Breast epithelium (tissue), 3 donors: ENCODE data around the gene DHCR7.

Experiments
- POLR2A ChIP-seq: fragments of 450-650 bp; IDR thresholded peaks from one replicate; pipeline ENCODE4 v1.6.1; 2016; ENCODE audit warnings: antibody characterized with exemption, mild to moderate bottlenecking, moderate library complexity
- POLR2AphosphoS5 ChIP-seq, 3 donors: sonication (generic); formaldehyde crosslinking; IDR thresholded peaks; one replicate each; pipeline ENCODE4 v1.6.1; 2017; ENCODE audit warnings: antibody characterized with exemption in 3 of 3
- TF ChIP-seq, protein P1 (sequence below), 3 donors: fragments of 450-650 bp; IDR thresholded peaks; one replicate each; pipeline ENCODE4 v1.5.1; 2016 to 2017; ENCODE audit warnings: antibody characterized with exemption in 3 of 3, mild to moderate bottlenecking in 3 of 3, moderate library complexity in 3 of 3

- TF ChIP-seq, protein P1, sequence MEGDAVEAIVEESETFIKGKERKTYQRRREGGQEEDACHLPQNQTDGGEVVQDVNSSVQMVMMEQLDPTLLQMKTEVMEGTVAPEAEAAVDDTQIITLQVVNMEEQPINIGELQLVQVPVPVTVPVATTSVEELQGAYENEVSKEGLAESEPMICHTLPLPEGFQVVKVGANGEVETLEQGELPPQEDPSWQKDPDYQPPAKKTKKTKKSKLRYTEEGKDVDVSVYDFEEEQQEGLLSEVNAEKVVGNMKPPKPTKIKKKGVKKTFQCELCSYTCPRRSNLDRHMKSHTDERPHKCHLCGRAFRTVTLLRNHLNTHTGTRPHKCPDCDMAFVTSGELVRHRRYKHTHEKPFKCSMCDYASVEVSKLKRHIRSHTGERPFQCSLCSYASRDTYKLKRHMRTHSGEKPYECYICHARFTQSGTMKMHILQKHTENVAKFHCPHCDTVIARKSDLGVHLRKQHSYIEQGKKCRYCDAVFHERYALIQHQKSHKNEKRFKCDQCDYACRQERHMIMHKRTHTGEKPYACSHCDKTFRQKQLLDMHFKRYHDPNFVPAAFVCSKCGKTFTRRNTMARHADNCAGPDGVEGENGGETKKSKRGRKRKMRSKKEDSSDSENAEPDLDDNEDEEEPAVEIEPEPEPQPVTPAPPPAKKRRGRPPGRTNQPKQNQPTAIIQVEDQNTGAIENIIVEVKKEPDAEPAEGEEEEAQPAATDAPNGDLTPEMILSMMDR (IDR thresholded peaks at IDR 0.05) = no peak
- TF ChIP-seq POLR2A (no peak), POLR2AphosphoS5 (IDR thresholded peaks at IDR 0.05) (no peak)
Observed at GRCh38 chr11:71462726-71463125, 14.5 kb upstream of the DHCR7 start.
